ENCODE data around the gene CORO2B. TPM values are rescaled to one million over a fixed set of nuclear protein-coding genes. Genes with fewer than 3 reads are reported as not detected.
A peak's percentile ranks its signal among the peaks of the same experiment; 100 is the strongest.

CORO2B gene
- total and polyA plus RNA-seq, 2 of the 4 experiments (the other 2 are of a cell fraction), result 9.3 to 39.3 TPM

GRCh38 chr15:68559345-68560310, 19.2 kb upstream of the CORO2B start:
- H4K5ac ChIP-seq (ENCODE audit: low read depth, low read length), result no peak overlapping the region; the same call in 1 of the 2 replicates
- H3K36me3 ChIP-seq (ENCODE audit: control insufficient read depth, insufficient read depth, low read length), result no peaks in the 10 kb centered on the region
- no peaks in the 10 kb centered on the region for H3K79me1 ChIP-seq (ENCODE audit: low read depth in 1 of 2, low read length in 2 of 2)
- peak overlapping the region; percentile 21 to 84; a peak in 3 of 4 replicates for H4K8ac ChIP-seq (ENCODE audit: low read depth in 2 of 2, low read length in 2 of 2)
- peak overlapping the region; percentile 52; the same call in 1 of the 3 replicates for H2BK15ac ChIP-seq (ENCODE audit: low read depth, low read length)
- in situ Hi-C loops (cut with MboI; ENCODE audit: low sequenced_read_pairs) (no loop called here), dilution Hi-C loops (cut with HindIII; ENCODE audit: low sequenced_read_pairs, unreplicated experiment) (no loop called here), intact Hi-C loops (cut with micrococcal nuclease) (loop anchor here (1.0 to 2.0 kb wide), 2 partner anchors 115 to 365 kb away; no protein-coding TSS in a partner anchor)
- WGBS, 2 experiments (ENCODE audit: extremely low coverage in 2 of 2, insufficient read length in 1 of 2), result 8% methylated on average over 20 of the region's 54 CpGs; no CpG with 5 or more reads in 1 of the 2 experiments
- H3K9ac ChIP-seq (ENCODE audit: low read depth, low read length), result 0 out of 2 replicates have a peak overlapping the region, but pooled peaks have one; percentile 21
- H3K56ac ChIP-seq (ENCODE audit: extremely low read depth, insufficient read depth, low read length), result no peak overlapping the region; the same call in 1 of the 2 replicates
- no TSS peak for BruUV-seq (replicated peaks)
- peak overlapping the region; percentile 51 for H3K4me3 ChIP-seq (ENCODE audit: insufficient read depth, low read depth, low read length)
- H2BK5ac ChIP-seq (ENCODE audit: low read depth, low read length, poor library complexity, severe bottlenecking), result no peak overlapping the region
- ATAC-seq (ENCODE audit: low read depth) (peak; percentile 99), DNase-seq (peak; percentile 70)
- peak overlapping the region; percentile 5; the same call in 1 of the 2 replicates for H2AK5ac ChIP-seq (ENCODE audit: low read depth, low read length)
- peak overlapping the region; percentile 62 for H3K4ac ChIP-seq (ENCODE audit: low read depth, low read length)
- H3K9me1 ChIP-seq (ENCODE audit: insufficient read depth, low read length), result no peaks in the 10 kb centered on the region
- H3K27me3 ChIP-seq (ENCODE audit: control insufficient read depth, insufficient read depth, low read length), result peaks cover 4% of the 10 kb centered on the region; the same call in 1 of the 2 replicates
- 0 out of 2 replicates have a peak overlapping the region, but pooled peaks have one; percentile 28 for H3K14ac ChIP-seq (replicated peaks; ENCODE audit: low read depth, low read length)
- peak overlapping the region; percentile 31 for H2AK9ac ChIP-seq (replicated peaks; ENCODE audit: low read depth, low read length, poor library complexity)
- H4K20me1 ChIP-seq (ENCODE audit: insufficient read depth, low read length), result no peaks in the 10 kb centered on the region
- H3K4me1 ChIP-seq (ENCODE audit: control insufficient read depth, insufficient read depth, low read length), result no peaks in the 10 kb centered on the region
- no peak overlapping the region for H3K18ac ChIP-seq (ENCODE audit: low read depth, low read length)
- H3K23ac ChIP-seq (ENCODE audit: low read depth, low read length), result 0 out of 2 replicates have a peak overlapping the region, but pooled peaks have one; percentile 31
- ChIA-PET POLR2A (ENCODE audit: unreplicated experiment) (interaction anchor here (0.5 kb wide), 1 partner anchor 10 kb away, joined by 3 read pairs; no protein-coding TSS in a partner anchor), CTCF (interaction anchor here (0.5 to 2.3 kb wide), 11 partner anchors 13 to 265 kb away, joined by 3 to 20 read pairs (median 3); no protein-coding TSS in a partner anchor)
- peak overlapping the region; percentile 95 for H2AFZ ChIP-seq (replicated peaks; ENCODE audit: low read length, poor library complexity)
- peak overlapping the region; percentile 43 for H4K91ac ChIP-seq (ENCODE audit: insufficient read depth, low read depth, low read length)
- H2BK20ac ChIP-seq (ENCODE audit: low read depth, low read length), result peak overlapping the region; percentile 47
- H3K27ac ChIP-seq (ENCODE audit: insufficient read depth, low read length), result no peak overlapping the region
- H2BK120ac ChIP-seq (ENCODE audit: low read depth, low read length), result peak overlapping the region; percentile 62
- peak overlapping the region; percentile 90 for H3K4me2 ChIP-seq (ENCODE audit: low read depth, low read length)
- no peaks in the 10 kb centered on the region for H3K9me3 ChIP-seq (ENCODE audit: control insufficient read depth, insufficient read depth, low read length)
- no peak for TF ChIP-seq RFX5 (IDR thresholded peaks at IDR 0.05; ENCODE audit: low read depth, low read length)
- TF ChIP-seq, protein P1, sequence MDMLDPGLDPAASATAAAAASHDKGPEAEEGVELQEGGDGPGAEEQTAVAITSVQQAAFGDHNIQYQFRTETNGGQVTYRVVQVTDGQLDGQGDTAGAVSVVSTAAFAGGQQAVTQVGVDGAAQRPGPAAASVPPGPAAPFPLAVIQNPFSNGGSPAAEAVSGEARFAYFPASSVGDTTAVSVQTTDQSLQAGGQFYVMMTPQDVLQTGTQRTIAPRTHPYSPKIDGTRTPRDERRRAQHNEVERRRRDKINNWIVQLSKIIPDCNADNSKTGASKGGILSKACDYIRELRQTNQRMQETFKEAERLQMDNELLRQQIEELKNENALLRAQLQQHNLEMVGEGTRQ (IDR thresholded peaks at IDR 0.05; ENCODE audit: low read depth, low read length), result peak; percentile 30; the same call in 1 of the 2 replicates
- peak; percentile 87 for TF ChIP-seq RAD21 (IDR thresholded peaks at IDR 0.05; ENCODE audit: low read length)
- peak; percentile 57; the same call in 1 of the 2 replicates for TF ChIP-seq MXI1 (IDR thresholded peaks at IDR 0.05; ENCODE audit: borderline replicate concordance, low read depth, low read length)
- TF ChIP-seq, protein P2, sequence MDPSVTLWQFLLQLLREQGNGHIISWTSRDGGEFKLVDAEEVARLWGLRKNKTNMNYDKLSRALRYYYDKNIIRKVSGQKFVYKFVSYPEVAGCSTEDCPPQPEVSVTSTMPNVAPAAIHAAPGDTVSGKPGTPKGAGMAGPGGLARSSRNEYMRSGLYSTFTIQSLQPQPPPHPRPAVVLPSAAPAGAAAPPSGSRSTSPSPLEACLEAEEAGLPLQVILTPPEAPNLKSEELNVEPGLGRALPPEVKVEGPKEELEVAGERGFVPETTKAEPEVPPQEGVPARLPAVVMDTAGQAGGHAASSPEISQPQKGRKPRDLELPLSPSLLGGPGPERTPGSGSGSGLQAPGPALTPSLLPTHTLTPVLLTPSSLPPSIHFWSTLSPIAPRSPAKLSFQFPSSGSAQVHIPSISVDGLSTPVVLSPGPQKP (IDR thresholded peaks at IDR 0.05; ENCODE audit: borderline replicate concordance, low read depth, low read length), result no peak
- TF ChIP-seq FOS (IDR thresholded peaks at IDR 0.05; ENCODE audit: low read depth, low read length), result no peak
- TF ChIP-seq MAZ (IDR thresholded peaks at IDR 0.05; ENCODE audit: borderline replicate concordance, low read depth, low read length), result no peak
- peak; percentile 95 for TF ChIP-seq SMC3 (IDR thresholded peaks at IDR 0.05; ENCODE audit: low read depth, low read length)
- TF ChIP-seq MAFK (IDR thresholded peaks at IDR 0.05; ENCODE audit: low read depth, low read length), result no peak
- TF ChIP-seq CHD1 (IDR thresholded peaks at IDR 0.05; ENCODE audit: low read depth, low read length), result no peak
- TF ChIP-seq NFE2L2 (IDR thresholded peaks at IDR 0.05; ENCODE audit: low read depth, low read length), result no peak
- TF ChIP-seq CEBPB (IDR thresholded peaks at IDR 0.05; ENCODE audit: low read depth, low read length), result no peak
- TF ChIP-seq BHLHE40 (IDR thresholded peaks at IDR 0.05; ENCODE audit: low read depth, low read length), result 0 out of 2 replicates have a peak, but pooled peaks have one; percentile 3
- TF ChIP-seq RCOR1 (IDR thresholded peaks at IDR 0.05; ENCODE audit: insufficient replicate concordance, low read length), result no peak
